HG03378 (cell line): ENCODE results near the gene RGS8.

Experiments
- ATAC-seq: cut with Tn5 transposase; IDR thresholded peaks from one replicate; pipeline ENCODE4 v1.9.1; 2021; ENCODE audit warnings: mild to moderate bottlenecking, moderate library complexity; ENCODE audit not compliant: unreplicated experiment

Gene RGS8

DNA sequence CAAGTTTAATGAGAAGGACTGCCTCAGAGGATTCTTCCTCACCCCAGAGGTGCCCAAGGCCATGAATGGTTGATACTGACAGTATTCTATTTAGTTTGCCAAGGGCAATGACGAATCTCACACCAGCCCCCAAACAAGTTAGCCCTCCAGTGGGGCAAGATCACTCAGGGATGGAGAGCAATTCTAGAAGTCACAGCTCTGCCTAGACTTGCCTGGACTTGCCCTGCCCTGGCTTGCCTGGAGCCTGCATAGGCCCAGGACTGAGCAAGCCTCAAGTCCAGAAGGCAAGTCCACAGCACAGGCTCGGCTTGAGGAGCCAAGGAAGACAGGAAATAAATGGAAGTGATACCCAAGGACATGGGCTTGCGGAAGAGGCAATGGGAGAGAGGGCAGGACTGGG, 40.7 kb downstream of the RGS8 start:
- no peak for ATAC-seq

DNA sequence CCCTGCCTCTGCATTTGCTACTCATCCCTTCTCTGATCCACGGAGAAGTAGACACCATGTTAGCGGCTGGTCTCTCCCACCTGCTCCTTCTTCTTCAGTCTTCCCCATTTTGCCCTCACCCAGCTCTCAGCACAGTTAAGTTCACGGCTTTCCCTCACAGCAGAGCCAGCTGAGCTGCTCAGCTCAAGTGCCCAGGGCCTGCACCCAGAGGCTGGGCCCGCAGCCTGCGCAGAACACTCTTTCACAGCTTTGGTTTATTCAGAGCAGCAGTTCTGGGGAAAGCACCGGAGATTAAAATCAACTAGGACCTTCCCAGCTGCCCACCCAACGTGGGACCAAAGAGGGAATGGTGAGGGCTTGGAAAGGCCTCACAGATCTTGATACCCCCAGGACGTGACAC, 41.9 kb downstream of the RGS8 start:
- ATAC-seq = no peak

DNA sequence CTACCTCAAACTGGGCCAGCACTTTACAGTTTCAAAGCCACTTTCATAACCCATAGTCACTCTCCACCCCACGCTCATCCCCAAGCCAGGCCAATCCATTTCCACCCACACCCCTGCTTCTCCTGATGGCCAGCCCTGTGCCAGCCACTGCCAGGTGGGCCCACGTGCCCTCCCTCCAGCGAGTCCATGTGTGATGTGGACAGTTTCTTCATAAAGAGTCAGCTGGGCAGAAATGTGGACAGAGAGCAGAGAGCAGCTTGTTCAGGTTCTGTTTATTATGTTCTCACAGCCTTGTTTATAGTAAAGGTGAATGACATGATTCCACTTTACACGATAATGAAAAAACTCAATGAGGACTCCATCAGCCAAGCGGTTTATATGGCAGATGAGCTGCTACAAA, 42.8 kb downstream of the RGS8 start:
- no peak for ATAC-seq

DNA sequence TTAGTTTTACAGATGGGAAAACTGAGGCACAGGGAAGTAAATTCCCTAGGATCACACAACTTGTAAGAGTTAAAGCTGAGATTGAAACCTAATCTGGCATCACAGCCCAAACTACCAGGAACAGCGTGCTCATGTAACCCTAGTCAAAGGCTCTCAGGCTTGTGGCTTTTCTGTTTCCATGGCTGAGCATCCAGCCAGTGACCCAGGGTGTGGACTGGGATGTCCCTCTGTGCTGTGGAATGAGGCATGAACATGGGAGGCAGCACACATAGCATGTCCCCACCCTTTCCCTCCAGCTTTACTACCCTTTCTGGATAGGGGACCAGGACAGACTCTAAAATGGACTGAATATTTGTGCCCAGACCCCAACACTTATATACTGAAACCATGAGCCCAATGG, 45.1 kb downstream of the RGS8 start:
- ATAC-seq = no peak

DNA sequence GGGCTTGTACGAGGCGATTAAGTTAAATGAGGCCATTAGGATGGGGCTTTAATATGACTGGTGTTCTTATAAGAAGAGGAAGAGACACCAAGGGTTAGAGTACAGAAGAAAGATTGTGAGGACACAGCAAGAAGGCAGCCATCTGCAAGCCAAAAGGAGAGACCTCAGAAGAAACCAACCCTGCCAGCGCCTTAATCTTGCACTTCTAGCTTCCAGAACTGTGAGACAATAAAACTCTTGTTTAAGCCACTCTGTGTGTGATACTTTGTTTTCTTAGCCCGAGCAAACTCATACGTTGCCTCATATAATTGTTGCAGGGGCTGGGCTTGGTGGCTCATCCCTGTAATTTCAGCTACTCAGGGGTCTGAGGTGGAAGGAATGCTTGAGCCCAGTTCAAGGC, 46.6 kb downstream of the RGS8 start:
- no peak for ATAC-seq

DNA sequence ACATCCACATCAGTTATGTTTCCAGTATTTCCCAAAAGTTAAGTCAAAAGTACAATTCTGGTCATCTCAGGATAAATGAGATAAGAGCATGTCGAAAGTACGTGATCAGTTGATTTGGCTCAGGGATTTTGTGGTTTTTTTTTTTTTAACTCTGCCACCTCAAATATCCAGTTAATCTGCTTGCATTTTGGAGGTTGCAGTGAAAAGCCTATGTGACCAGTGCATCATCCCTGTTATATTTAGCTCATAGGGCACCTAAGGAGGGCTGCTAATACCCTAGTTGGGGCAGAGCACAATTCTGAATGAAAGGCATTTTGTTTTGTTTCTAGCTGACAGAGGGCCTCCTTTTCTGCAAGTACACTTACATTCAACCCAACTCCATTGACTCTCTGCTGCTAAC, 48.5 kb downstream of the RGS8 start:
- ATAC-seq = no peak
